Hematopoietic multipotent progenitor cell (in vitro differentiated cells): ENCODE measurements around the gene IRF8. TPM values are rescaled to one million over a fixed set of nuclear protein-coding genes. Genes with fewer than 3 reads are reported as not detected.
"Not testable (repeated sequence)": the region's sequence is repeated elsewhere in the genome, so short reads cannot be mapped to it uniquely, and the experiment has no call there.

Source experiments
- DNase-seq, 3 donors: peaks; one replicate each; pipeline ENCODE4 v3.0.0-alpha.2; 2011 to 2015; ENCODE audit warnings: low read depth in 2 of 3, low spot score in 2 of 3
- total RNA-seq: library from RNA; depleted of rRNA; stranded (reverse); fragments of >200 nt; gene quantifications from one replicate; pipeline ENCODE4 v1.2.3, GENCODE V29; 2012

IRF8 gene, protein sequence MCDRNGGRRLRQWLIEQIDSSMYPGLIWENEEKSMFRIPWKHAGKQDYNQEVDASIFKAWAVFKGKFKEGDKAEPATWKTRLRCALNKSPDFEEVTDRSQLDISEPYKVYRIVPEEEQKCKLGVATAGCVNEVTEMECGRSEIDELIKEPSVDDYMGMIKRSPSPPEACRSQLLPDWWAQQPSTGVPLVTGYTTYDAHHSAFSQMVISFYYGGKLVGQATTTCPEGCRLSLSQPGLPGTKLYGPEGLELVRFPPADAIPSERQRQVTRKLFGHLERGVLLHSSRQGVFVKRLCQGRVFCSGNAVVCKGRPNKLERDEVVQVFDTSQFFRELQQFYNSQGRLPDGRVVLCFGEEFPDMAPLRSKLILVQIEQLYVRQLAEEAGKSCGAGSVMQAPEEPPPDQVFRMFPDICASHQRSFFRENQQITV
- 19.7 TPM for total RNA-seq

DNA sequence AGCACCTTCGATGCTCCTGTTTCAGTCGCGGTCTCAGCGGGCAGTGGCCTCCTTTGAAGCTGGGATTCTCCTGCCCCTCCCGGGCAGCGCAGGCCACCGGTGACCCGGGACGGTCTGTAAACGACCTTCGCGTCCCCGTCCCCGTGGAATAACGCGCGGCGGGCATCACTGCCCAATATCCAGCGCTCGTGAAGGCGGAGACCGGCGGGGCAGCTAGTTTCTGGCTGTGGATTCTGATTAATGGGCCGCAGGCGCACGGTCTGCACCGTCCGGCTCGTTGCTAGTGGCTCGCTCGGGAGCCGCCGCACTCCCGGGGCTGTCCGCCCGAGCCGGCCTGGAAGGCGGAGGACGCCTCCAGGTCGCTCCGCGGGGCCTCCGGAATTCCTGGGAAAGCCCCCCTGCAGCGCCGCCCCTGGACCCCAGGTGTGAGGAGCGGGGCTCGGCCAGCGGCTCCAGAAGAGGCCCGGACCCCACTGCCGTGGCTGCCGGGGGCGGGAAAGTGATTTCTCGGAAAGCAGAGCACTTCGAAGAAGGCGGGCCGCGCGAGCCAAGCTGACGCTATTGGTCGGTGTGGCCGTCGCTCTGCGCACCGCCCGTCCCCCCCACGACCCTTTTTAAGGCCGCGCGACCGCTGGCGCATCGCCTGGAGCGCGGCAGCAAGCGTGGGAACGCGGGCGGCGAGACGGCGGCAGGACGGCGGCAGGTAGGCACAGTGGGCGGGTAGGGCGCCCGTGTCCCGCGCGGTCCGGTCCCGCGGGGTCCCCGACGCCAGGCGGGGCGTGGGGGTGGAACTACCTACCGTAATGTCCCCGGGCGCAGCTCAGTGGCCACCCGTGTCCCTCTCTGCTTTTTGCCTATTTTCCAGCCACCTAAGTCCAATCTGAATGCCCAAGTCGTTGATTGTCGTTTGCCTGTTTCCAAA is at the start of gene IRF8:
IRF8 (plus strand) TSS at position 642 of the 922 bp plus-strand sequence. CDS start 3,854 bp downstream, outside the sequence.
- peak; percentile 30 to 62 (median 49) for DNase-seq

DNA sequence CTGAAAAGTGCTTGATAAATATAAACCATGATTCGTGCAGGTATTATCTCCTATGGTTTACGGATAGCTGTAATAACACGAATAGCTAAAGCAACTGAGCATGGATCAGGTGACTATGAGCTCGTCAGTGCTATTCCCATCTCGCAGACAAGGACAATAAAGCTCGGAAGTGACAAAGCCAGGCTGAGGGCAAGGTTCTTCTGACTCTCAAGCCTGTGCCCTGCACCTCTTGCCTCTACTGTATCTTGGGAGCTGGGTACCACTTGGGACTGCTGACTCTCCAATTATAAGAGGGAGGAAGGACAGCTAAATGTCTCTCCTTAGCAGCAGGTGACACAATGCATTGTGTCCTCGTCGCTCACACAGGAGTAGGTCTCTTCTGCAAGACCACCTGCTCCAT is 49.6 kb upstream of the IRF8 start:
- no peak for DNase-seq

DNA sequence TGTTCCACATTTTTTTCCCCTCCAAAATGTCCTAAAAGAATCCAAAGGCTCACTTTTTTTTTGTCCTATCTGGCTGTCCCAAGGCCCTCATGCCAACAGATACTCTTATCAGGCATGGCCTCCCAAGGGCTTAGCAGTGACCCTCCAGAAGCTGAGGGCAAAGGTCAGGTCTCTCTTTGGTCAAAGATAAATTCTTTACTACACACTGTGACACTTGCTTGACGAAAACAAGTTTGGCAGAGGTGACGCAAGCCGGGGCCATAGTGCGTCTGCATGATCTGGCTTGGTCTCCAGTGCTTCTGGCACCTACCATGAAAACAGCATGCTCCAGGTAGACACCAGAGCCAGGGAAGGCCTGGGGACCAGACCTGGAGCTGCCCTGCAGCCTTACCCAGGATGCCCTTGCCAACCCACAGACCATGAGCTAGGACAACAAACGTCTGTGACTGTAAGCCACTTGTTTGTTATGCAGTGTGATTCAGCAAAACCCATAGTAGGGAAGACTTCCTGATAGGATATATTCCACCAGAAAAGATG is 48.5 kb upstream of the IRF8 start:
- DNase-seq: no peak

DNA sequence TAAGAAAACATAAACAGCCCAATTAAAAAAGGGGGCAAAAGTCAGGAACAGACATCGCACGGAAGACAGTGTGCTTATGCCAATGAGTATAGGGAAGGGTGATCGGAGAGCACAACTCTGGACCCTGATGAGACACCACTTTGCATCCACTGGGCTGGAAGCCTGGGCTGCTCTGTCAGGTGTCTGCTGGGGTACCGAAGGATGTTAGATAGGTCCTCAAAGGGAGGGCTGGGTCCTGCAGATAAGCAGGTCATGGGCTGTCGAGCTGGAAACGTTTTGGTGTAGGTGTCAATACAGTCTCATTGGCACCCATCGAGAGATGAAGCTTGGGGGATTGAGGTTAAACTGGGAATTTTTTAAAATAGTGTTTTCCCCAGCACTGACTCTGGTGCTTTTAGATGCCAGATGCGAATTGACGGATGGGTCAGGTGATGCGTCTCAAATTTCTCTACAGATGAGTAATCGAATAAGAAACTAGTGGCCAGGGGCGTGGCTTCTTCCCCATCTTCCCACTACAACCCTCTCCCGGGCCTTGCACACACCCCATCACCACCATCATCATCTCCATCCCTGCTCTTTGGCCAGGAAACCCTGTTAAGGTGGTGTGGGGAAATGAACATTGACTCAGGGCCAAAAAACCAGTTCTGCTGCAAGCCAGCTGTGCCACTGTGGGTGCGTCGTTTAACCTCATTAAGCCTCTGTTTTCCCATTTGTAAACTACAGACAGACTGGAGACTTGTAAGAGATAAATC is 47.8 kb upstream of the IRF8 start:
- no peak for DNase-seq

DNA sequence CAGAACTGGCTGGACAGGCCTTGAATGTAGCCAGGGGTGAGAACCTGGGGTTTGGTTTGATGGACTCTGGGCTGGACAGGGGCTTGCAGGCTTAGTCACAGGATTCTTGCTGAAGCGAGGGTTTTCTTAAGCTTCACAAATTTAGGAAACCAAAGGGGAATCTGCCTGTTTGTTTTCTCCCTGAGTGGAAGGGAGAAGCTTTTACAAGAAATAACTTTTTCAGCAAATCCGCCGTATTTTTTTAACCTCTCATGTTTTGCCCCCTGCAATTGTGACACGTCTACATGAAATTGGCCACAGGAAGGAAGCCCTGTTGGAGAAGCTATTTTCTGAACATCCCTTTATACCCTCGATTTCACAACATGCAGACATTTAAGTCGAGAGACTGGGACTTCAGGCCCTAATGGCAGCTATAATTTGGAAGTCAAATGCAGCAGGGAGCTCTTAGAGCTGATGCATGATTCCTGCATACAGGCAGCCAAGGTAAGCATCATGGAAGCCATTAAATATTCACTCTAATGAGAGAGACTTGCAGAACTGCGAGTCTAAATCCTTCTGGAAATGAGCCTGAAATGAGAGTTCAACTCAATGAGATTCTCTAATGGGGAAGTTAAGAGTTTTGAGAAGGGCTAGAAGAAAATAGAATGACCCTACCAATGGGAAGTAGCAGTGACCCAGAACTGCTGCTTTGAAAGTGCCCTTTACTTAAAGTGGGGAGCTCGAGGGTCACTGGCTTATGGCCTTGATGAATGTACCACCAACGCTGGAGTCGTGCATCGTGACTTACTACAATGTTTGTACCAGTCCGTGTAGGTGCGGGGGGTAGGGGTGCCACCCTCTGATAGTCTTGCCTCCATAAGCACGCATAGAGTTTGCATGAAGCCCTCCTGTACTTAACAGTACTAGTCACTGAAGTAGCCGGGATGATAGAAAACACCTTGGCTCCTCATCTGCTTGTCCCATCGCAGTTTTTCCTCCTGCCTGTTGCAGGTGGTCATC is 45.1 kb upstream of the IRF8 start:
- DNase-seq: no peak

DNA sequence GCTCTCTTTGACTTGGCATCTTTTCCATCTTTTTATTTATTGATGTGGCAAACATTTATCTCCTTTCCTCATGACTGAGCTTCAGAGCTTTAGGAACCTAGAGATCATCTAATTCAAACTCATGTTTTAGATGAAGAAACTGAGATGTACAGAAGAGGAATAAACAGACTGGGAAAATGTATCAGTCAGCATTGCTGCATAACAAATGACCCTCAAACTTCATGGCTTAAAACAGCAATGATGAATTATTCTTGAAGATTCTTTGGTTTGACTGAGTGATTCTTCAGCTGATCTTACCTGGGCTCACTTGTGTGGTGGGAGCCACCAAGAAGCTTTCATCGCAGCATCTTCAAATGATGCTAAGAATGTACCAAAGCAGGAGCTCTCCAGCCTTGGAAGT is 44.0 kb upstream of the IRF8 start:
- DNase-seq: no peak

DNA sequence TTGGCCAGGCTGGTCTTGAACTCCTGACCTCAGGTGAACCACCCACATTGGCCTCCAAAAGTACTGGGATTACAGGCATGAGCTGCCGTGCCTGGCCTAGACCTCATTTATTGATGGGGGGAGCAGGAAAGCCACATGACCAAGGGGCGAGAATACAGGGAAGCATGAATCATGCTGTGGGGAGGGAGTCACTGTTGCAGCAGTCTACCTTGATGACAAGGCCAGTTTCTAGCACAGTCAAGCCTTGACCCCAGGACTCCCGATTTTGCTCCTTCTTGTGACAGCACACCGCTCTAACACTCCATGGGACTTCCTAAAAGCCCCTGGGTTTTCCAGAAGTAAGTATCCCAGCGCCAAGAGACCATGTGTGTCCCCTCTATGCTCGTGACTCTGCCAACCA is 42.9 kb upstream of the IRF8 start:
- DNase-seq: no peak

DNA sequence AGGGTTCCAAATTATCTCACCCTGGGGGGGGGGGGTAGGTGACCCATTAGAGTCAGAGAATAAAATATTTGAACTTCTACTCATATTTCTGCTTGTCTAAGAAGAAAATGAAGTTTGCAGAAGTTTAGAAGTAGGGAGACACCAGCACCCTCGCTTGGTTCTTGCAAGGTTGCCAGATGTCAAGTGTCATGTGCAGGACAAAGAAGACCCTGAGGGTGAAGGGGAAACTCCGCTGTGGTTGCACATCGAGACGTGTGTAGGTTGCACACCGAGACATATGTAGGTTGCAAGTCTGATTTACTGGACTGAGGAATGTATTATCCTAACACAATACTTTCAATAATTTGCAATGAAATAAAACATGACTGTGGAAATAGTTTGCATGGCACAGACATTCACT is 42.4 kb upstream of the IRF8 start:
- DNase-seq: no peak

DNA sequence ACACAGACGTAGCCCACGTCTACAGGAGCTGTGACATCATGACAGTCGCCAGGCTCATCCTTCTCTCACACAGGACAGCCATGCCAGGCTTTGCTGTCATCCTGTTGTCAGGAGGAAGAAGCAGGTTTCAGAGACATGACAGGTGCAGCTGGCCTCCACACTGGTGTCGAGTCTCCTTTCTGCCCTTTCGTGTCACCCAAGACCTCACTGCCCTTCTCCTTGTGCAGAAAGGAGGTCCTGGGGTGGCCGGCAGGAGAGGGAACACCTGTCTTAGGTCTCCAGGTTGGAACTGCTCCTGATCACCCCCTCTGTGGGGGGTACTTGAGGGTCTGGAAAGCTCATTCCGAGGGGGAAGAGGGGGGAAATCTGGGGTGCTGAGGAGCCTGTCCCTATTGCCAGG is 41.6 kb upstream of the IRF8 start:
- no peak for DNase-seq

DNA sequence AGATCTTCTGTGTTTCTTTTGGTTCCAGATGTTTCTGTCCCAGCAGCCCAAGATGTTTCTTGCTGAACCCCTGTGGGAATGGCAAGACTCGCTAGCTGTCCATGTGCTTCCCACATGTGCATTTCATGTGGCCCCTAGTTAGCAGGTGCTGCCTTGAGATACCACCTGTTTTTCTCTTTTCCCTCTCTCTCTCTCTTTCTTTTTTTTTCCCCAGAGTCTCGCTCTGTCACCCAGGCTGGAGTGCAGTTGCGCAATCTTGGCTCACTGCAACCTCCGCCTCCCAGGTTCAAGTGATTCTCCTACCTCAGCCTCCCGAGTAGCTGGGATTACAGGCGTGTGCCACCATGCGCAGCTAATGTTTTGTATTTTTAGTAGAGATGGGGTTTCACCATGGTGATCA is 40.4 kb upstream of the IRF8 start:
- not testable (repeated sequence) for DNase-seq

DNA sequence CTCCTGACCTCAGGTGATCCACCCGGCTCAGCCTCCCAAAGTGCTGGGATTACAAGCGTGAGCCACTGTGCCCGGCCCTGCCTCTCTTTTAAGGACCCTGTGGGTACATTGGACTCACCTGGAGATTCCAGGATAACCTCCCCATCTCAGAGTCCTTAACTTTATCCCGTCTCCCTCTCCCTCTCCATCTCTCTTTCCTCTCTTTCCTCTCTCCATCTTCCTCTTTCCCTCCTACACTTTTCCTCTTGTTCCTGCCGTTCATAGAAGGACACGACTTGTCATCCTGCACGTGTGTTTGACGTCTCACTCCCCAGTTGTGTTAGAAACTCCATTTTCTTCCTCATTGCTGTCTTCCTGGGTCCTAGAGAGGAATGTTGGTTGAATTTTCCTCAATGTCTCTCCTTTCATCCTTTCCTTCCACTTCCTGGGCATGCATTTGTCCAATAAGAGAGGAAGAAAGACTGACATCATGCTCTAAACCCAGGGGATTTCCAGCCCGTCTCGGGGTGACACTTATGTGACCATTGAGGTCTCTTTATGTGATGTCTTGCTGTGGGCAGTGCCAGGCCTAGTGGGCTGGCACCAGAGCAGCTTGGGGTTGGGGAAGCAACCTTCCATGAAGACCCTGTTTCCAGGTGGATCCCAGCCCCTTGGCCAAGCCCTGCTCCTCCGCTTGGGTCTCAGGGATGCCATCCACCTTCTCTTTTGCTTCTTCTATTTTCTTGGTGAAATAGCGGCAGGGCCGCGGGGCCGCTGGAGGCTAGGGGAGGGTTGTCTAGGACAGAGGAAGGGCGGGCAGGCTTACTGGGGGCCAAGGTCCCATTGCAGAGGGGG is 39.8 kb upstream of the IRF8 start:
- DNase-seq: no peak

DNA sequence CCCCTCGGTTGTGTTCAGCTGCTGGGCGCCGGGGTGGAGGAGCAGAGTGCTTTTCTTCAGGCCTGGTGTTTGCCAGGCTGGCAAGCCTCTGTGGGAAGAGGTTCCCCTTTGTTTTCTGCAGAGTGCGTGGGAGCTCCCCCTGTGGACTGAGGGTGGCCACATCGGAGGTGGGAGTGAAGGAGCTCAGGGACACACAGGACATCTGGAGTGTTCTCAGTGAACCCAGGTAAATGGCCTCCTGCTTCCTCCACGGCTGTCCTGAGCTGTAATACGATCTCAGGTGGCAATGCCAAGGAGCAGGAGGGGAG is 39.2 kb upstream of the IRF8 start:
- DNase-seq: no peak

DNA sequence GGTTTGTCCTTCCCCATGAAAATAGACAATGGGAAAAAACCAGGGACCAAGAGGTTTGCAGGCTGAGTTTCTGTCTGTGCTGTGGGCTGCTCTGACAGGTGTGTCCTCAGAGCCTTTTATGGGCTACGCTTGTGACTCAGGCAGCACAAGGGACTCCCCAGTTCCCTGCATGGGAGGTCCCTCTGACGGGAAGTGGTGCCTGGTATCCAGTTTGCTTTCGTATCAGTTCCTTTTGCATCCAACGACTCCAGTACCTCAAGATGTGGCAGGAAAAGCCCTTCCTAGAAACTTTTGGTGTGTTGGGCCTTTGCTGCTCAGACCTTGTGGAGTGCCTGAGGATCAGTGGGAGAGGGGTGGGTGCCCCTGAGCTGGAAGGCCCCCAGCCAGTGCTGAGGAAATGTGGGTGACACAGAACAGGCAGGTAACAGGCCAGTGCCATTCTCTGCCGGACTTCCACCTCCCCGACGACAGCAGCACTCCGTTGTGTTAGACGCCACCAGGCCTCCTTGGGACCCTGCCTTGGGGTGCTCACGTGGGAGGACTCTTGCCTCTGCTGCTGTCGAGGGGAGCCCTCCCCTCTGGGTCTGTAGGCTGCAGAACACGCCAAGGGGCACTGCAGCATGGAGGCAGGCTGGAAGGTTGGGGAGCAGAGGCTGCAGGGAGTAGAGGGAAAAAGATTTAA is 38.4 kb upstream of the IRF8 start:
- DNase-seq: no peak

DNA sequence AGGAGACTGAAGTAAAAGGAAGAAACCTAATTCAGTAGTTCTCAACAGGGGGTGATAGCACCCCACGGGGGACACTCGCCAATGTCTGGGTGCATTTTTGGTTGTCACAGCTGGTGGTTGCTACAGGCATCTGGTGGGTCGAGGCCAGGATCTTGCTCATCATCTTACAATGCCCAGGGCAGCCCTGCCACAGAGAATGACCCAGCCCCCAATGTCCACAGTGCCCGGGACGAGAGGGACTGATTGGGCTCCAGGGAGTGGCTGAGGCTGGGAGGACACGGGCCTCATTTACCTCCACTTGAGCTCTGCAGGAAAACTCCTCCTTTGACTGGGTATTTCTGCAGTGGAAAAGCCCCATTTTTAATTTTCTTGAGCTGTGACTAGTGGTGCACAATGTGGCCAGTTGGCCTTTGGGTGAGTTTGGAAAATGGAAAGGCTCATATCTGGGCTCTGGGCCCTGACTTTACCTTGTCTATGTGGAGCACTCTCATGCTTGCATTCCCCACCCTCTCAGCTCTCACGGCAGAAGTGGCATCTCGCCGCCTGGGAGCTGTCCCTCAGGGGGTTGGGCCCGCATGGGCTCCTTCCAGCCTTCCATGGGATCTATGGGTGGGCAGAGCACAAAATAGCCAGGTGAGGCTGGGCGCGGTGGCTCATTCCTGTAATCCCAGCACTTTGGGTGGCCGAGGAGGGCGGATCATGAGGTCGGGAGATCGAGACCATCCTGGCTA is 37.7 kb upstream of the IRF8 start:
- no peak for DNase-seq

DNA sequence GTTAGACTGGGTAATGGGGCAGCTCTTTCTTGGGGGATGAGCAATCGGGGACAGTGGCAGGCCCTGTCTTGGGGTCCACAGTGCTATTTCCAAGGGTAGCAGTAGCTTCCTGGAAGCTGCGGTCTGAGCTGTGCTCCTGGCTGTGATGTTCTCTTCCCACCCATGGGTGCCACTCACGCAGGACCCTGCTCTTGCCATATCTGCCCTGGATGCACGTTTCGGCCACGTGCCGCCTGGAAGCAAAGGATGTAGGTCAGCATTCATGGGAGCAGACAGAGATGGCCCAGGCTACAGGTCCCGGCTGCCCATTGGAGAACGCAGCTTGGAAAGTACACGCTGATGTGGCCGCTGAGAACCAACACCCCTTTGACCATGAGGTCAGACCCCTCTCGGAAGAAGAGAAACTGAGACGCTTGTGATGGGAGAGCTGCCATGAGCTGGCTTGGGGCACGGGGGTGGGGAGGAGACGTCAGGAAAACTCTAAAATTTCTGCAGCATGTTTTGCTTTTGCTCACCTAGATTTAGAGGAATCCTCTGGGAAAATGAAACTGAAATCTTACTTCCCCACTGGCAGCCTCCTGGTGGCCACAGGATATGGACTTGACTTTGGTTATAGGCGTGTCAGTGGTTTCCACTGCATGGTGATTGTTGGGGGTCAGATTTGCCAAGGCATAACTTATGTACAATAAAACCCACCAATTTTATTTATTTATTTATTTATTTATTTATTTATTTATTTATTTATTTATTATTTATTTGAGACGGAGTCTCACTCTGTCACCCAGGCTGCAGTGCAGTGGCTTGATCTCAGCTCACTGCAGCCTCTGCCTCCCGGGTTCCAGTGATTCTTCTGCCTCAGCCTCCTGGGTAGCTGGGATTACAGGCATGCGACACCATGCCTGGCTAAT is 36.2 kb upstream of the IRF8 start:
- no peak for DNase-seq

DNA sequence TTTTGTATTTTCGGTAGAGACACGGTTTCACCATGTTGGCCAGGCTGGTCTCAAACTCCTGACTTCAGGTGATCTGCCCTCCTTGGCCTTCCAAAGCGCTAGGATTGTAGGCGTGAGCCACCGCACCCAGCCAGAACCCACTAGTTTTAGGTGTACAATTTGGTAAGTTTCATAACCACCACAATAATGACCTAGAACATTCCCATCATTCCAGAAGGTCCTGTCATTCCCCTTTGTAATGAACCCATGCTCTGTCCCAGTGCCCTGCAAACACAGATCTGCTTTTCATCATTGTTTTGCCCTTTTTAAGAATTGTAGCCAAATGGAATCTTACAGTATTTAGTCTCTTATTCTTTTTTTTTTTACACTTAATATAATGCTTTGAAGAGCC is 35.6 kb upstream of the IRF8 start:
- DNase-seq: no peak

DNA sequence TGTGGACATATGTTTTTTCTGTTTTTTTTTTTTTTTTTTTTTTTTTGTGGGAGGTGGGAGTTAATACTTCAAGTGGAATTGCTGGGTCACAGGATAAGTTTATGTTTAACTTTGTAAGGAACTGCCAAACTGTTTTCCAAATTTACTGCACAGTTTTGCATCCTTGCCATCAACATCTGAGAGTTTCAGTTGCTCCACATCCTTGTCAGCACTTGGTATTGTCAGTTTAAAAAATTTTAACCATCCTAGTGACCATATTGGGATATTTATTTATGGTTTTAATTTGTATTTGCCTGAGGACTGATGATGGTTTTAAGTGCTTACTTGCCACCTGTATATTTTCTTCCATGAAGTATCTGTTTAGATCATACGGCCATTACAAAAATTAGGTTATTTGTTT is 34.0 kb upstream of the IRF8 start:
- DNase-seq: no peak
